ENCODE measurements around the gene TMCC2.

The TMCC2 gene

DNA sequence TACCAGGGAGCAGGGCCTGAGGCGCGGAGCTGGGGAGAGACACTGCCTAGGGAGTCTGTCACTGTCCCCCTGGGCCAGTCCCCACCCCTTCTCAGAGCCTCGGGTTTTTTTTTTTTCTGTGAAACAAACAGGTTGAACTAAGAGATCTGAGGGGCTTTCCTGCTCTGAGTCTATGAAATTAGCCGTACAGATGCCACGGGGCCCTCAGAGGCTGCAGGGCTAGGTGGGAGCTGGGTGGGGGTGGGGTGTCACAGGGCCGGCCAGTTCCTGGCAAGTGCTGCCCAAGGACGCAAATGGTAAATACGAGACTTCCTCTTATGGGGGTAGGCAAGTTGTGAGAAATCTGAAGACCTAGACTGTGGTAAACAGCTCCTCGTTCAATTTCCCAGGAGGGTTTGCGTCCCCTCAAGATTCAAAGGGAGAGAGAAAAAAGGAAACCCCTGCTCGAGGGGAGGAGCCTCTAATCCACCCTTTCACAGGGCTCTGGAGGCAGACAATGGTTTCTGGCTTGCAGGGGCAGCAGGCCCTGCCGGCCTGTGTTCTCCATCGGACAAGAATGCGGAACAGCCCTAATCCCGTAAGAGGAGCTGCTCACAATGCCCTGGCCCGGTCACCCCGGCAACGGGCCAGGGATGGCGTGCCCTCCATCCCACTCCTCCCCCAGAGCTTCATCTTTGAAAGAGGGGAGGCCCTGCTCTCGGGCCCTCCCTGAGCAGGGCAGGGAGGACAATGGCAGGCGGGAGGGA is 86.0 kb downstream of the TMCC2 start:
- peak overlapping the region; percentile 69 for H3K27ac ChIP-seq (ENCODE audit: low read depth, low read length)
- H3K9ac ChIP-seq (ENCODE audit: low read depth in 1 of 2, low read length in 2 of 2), result peak overlapping the region; percentile 23 to 40
- H3K27me3 ChIP-seq (ENCODE audit: control insufficient read depth in 1 of 2, insufficient read depth in 2 of 2, low read length in 2 of 2), result no peaks in the 10 kb centered on the region
- H3K4me3 ChIP-seq (ENCODE audit: low read depth in 1 of 2, low read length in 2 of 2), result peak overlapping the region; percentile 40 to 51
- peaks cover 29 to 31% of the 10 kb centered on the region in 2 donors for H3K36me3 ChIP-seq (ENCODE audit: control insufficient read depth in 1 of 2, insufficient read depth in 2 of 2, low read length in 2 of 2)
- H3K4me1 ChIP-seq (ENCODE audit: control insufficient read depth in 1 of 2, insufficient read depth in 2 of 2, low read length in 2 of 2), result peaks cover 87 to 90% of the 10 kb centered on the region in 2 donors
- H3K9me3 ChIP-seq (ENCODE audit: control insufficient read depth in 1 of 2, low read length in 2 of 2), result no peaks in the 10 kb centered on the region

GRCh38 chr1:205315008-205315618 is 87.4 kb downstream of the TMCC2 start:
- Histone ChIP-seq H3K36me3 (ENCODE audit: control insufficient read depth in 1 of 2, insufficient read depth in 2 of 2, low read length in 2 of 2) (peaks cover 18 to 19% of the 10 kb centered on the region in 2 donors), H3K9me3 (ENCODE audit: control insufficient read depth in 1 of 2, low read length in 2 of 2) (no peaks in the 10 kb centered on the region), H3K27me3 (ENCODE audit: control insufficient read depth in 1 of 2, insufficient read depth in 2 of 2, low read length in 2 of 2) (no peaks in the 10 kb centered on the region), H3K4me3 (ENCODE audit: low read depth in 1 of 2, low read length in 2 of 2) (peak overlapping the region in 1 of 2 donors; percentile 0), H3K4me1 (ENCODE audit: control insufficient read depth in 1 of 2, insufficient read depth in 2 of 2, low read length in 2 of 2) (peaks cover 86% of the 10 kb centered on the region in 2 donors), H3K27ac (ENCODE audit: low read depth, low read length) (peak overlapping the region; percentile 16), H3K9ac (ENCODE audit: low read depth in 1 of 2, low read length in 2 of 2) (peak overlapping the region; percentile 1 to 26)

- Histone ChIP-seq H3K27ac (ENCODE audit: low read depth, low read length) (peak overlapping the region; percentile 47), H3K4me3 (ENCODE audit: low read depth in 1 of 2, low read length in 2 of 2) (peak overlapping the region; percentile 13 to 62), H3K36me3 (ENCODE audit: control insufficient read depth in 1 of 2, insufficient read depth in 2 of 2, low read length in 2 of 2) (peaks cover 8 to 10% of the 10 kb centered on the region in 2 donors), H3K9ac (ENCODE audit: low read depth in 1 of 2, low read length in 2 of 2) (peak overlapping the region in 1 of 2 donors; percentile 52), H3K27me3 (ENCODE audit: control insufficient read depth in 1 of 2, insufficient read depth in 2 of 2, low read length in 2 of 2) (no peaks in the 10 kb centered on the region), H3K4me1 (ENCODE audit: control insufficient read depth in 1 of 2, insufficient read depth in 2 of 2, low read length in 2 of 2) (peaks cover 75 to 77% of the 10 kb centered on the region in 2 donors), H3K9me3 (ENCODE audit: control insufficient read depth in 1 of 2, low read length in 2 of 2) (no peaks in the 10 kb centered on the region)
Measured at GRCh38 chr1:205316161-205316566, 88.4 kb downstream of the TMCC2 start.

GRCh38 chr1:205317311-205317917 is 89.7 kb downstream of the TMCC2 start:
- Histone ChIP-seq H3K4me1 (ENCODE audit: control insufficient read depth in 1 of 2, insufficient read depth in 2 of 2, low read length in 2 of 2) (peaks cover 67 to 68% of the 10 kb centered on the region in 2 donors), H3K9ac (ENCODE audit: low read depth in 1 of 2, low read length in 2 of 2) (peak overlapping the region; percentile 37 to 52), H3K9me3 (ENCODE audit: control insufficient read depth in 1 of 2, low read length in 2 of 2) (no peaks in the 10 kb centered on the region), H3K4me3 (ENCODE audit: low read depth in 1 of 2, low read length in 2 of 2) (peak overlapping the region; percentile 62 to 91), H3K36me3 (ENCODE audit: control insufficient read depth in 1 of 2, insufficient read depth in 2 of 2, low read length in 2 of 2) (no peaks in the 10 kb centered on the region), H3K27me3 (ENCODE audit: control insufficient read depth in 1 of 2, insufficient read depth in 2 of 2, low read length in 2 of 2) (no peaks in the 10 kb centered on the region), H3K27ac (ENCODE audit: low read depth, low read length) (peak overlapping the region; percentile 20)

DNA sequence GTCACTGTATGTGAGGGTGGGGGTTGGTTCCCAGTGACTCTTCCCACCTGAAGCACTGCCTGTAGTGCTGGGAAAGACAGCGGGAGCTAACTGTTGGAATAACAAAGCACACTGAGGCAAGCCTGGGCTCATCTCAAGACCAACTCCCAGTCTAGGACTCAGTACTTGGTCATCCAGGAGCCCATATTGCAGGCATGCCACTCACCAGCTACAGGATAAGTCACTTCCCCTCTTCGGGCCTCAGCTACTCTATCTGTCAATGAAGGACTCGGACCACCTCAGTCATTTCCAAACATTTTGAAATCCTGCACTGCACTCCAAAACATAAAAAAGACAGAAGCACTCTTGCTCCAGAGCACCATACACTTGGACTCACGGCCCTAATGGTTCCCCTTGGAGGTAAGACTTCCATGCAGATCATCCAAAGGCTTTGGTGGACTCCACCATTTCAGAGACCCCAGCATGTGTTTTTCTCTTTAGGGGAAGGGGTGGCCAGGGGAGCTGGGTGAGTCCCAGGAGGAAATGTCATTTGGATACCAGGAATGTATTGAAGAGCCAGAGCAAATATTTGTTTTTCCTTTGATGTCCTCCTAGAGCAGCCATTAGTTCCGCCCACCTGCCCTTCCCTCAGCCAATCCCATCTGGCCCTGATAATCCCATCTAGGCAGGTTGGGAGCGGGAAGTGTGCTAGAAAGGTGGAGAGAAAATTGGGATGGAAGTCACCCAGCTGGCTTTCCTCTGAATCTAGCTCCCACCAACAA is 90.7 kb downstream of the TMCC2 start:
- no peaks in the 10 kb centered on the region for H3K36me3 ChIP-seq (ENCODE audit: control insufficient read depth in 1 of 2, insufficient read depth in 2 of 2, low read length in 2 of 2)
- H3K27ac ChIP-seq (ENCODE audit: low read depth, low read length), result peak overlapping the region; percentile 71
- H3K9me3 ChIP-seq (ENCODE audit: control insufficient read depth in 1 of 2, low read length in 2 of 2), result no peaks in the 10 kb centered on the region
- H3K9ac ChIP-seq (ENCODE audit: low read depth in 1 of 2, low read length in 2 of 2), result peak overlapping the region in 1 of 2 donors; percentile 48
- H3K4me3 ChIP-seq (ENCODE audit: low read depth in 1 of 2, low read length in 2 of 2), result peak overlapping the region; percentile 62 to 91
- peaks cover 61 to 64% of the 10 kb centered on the region in 2 donors for H3K4me1 ChIP-seq (ENCODE audit: control insufficient read depth in 1 of 2, insufficient read depth in 2 of 2, low read length in 2 of 2)
- no peaks in the 10 kb centered on the region for H3K27me3 ChIP-seq (ENCODE audit: control insufficient read depth in 1 of 2, insufficient read depth in 2 of 2, low read length in 2 of 2)

DNA sequence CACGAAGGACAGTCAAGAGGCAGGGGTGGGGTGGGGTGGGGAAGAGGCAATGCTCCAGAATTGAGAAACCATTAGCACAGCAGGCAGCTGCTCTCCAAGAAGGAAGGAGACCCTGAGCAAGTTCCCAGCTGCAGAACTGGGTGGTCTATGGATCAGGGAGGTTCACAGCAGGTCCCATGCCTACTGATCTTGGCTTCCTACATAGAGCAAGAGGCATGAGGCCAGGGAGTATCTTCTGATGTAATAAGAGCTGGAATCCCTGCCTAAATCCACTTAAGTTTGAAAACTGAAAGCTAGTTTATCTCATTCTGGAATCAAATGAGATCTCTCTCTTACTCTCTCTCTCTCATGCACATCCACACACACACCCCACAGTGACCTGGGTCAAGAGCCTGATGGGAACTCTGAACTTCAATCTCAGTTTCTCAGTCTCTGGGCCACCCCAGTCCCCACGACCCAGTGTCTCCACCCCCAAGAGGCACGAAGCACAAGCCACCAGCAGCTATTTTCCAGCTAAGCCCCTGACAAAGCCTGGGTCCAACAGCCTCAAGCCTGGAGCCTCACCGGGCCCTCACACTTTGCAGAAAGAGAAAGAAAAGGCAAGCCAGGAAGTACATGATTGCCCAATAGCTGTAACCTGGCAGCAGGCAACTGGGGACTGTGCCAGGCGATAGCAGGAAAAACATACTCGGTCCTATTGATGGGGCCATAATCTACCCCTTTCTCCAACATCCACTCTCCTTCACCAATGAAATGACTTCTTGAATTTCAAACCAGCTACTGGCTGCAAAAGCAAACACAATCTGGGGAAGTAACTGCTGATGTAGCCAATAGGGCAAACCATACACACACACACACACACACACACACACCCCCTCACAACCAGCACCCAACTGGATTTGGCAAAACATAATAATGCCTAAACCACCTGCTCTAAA is 91.6 kb downstream of the TMCC2 start:
- no peaks in the 10 kb centered on the region for H3K9me3 ChIP-seq (ENCODE audit: control insufficient read depth in 1 of 2, low read length in 2 of 2)
- peak overlapping the region; percentile 71 for H3K27ac ChIP-seq (ENCODE audit: low read depth, low read length)
- peak overlapping the region; percentile 71 to 84 for H3K9ac ChIP-seq (ENCODE audit: low read depth in 1 of 2, low read length in 2 of 2)
- H3K4me1 ChIP-seq (ENCODE audit: control insufficient read depth in 1 of 2, insufficient read depth in 2 of 2, low read length in 2 of 2), result peaks cover 52 to 54% of the 10 kb centered on the region in 2 donors
- peak overlapping the region; percentile 62 to 91 for H3K4me3 ChIP-seq (ENCODE audit: low read depth in 1 of 2, low read length in 2 of 2)
- H3K36me3 ChIP-seq (ENCODE audit: control insufficient read depth in 1 of 2, insufficient read depth in 2 of 2, low read length in 2 of 2), result no peaks in the 10 kb centered on the region
- H3K27me3 ChIP-seq (ENCODE audit: control insufficient read depth in 1 of 2, insufficient read depth in 2 of 2, low read length in 2 of 2), result no peaks in the 10 kb centered on the region

DNA sequence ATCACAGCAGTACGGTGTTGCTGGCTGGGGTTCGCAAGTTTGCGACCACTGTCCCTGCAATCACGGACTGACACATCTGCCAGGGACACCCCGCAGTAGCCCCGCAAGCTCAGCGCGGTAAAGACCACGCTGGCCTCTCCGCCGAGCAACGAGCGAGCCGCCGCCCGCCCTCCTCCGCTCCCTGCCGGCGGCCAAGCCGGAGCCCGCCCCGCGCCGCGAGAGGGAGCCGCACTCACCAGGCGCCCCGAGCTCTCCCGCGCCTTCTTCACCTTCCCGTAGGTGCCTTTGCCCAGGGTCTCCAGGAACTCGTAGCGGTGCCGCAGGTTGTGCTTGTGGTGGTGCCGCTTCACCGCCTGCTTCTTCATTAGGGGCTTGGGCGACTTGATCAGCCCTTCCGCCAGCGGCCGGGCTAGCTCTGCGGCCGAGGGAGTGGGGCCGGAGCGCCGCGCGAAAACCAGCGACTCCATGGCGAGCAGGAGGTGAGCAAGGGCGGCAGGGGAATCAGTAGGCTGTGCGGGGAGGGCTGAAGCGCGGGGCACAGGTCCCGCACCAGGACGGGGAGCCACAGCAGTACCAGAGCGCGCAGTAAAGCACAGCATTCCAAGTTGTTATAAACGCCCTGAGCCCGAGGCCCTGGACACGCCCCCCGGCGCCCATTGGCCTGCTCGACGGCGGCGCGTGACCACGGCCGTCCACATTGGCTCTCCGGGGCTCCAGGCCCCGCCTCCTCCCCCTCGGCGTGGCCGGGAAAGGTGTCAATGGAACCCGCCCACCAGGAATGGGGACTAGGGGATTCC is 93.6 kb downstream of the TMCC2 start, which contains the start of gene NUAK2:
NUAK2 (minus strand) TSS at position 584 of the 797 bp plus-strand sequence; CDS start at position 467, 117 bp downstream.
- peaks cover 45 to 49% of the 10 kb centered on the region in 2 donors for H3K4me1 ChIP-seq (ENCODE audit: control insufficient read depth in 1 of 2, insufficient read depth in 2 of 2, low read length in 2 of 2)
- no peaks in the 10 kb centered on the region for H3K27me3 ChIP-seq (ENCODE audit: control insufficient read depth in 1 of 2, insufficient read depth in 2 of 2, low read length in 2 of 2)
- no peaks in the 10 kb centered on the region for H3K36me3 ChIP-seq (ENCODE audit: control insufficient read depth in 1 of 2, insufficient read depth in 2 of 2, low read length in 2 of 2)
- peak within 1 kb of the TSS; percentile 91 to 95 for H3K4me3 ChIP-seq (ENCODE audit: low read depth in 1 of 2, low read length in 2 of 2)
- peak within 1 kb of the TSS; percentile 91 for H3K27ac ChIP-seq (ENCODE audit: low read depth, low read length)
- H3K9ac ChIP-seq (ENCODE audit: low read depth in 1 of 2, low read length in 2 of 2), result peak within 1 kb of the TSS; percentile 84 to 96
- no peaks in the 10 kb centered on the region for H3K9me3 ChIP-seq (ENCODE audit: control insufficient read depth in 1 of 2, low read length in 2 of 2)

DNA sequence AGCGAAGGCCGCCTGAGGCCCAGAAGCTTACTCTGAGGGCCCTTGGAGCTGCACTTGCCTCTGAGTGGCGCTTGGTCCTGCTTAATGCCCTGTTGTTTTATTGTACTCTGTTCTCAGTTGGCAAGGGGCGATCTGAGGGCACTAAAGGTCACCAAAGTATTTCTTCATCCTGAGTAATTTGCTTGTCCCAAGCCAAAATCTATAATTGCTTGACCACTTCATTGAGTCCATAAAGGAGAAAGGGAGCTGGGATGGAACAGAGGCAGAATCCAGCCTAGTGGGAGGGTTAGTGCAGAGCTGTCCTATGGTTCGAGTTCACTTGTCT is 94.2 kb downstream of the TMCC2 start:
- peak overlapping the region; percentile 91 to 95 for H3K4me3 ChIP-seq (ENCODE audit: low read depth in 1 of 2, low read length in 2 of 2)
- H3K4me1 ChIP-seq (ENCODE audit: control insufficient read depth in 1 of 2, insufficient read depth in 2 of 2, low read length in 2 of 2), result peaks cover 40 to 44% of the 10 kb centered on the region in 2 donors
- H3K27ac ChIP-seq (ENCODE audit: low read depth, low read length), result no peak overlapping the region
- H3K27me3 ChIP-seq (ENCODE audit: control insufficient read depth in 1 of 2, insufficient read depth in 2 of 2, low read length in 2 of 2), result peaks cover 0 to 5% of the 10 kb centered on the region in 2 donors
- no peaks in the 10 kb centered on the region for H3K9me3 ChIP-seq (ENCODE audit: control insufficient read depth in 1 of 2, low read length in 2 of 2)
- peak overlapping the region in 1 of 2 donors; percentile 84 for H3K9ac ChIP-seq (ENCODE audit: low read depth in 1 of 2, low read length in 2 of 2)
- no peaks in the 10 kb centered on the region for H3K36me3 ChIP-seq (ENCODE audit: control insufficient read depth in 1 of 2, insufficient read depth in 2 of 2, low read length in 2 of 2)
